HG03066 (cell line): Measurements from ENCODE around the gene GTF2F2.
"Not testable (repeated sequence)": the region's sequence is repeated elsewhere in the genome, so short reads cannot be mapped to it uniquely, and the experiment has no call there.

ENCODE experiments used
- ATAC-seq: cut with Tn5 transposase; IDR thresholded peaks from one replicate; pipeline ENCODE4 v1.9.1; 2021; ENCODE audit warnings: low read depth; ENCODE audit not compliant: unreplicated experiment

Gene GTF2F2

DNA sequence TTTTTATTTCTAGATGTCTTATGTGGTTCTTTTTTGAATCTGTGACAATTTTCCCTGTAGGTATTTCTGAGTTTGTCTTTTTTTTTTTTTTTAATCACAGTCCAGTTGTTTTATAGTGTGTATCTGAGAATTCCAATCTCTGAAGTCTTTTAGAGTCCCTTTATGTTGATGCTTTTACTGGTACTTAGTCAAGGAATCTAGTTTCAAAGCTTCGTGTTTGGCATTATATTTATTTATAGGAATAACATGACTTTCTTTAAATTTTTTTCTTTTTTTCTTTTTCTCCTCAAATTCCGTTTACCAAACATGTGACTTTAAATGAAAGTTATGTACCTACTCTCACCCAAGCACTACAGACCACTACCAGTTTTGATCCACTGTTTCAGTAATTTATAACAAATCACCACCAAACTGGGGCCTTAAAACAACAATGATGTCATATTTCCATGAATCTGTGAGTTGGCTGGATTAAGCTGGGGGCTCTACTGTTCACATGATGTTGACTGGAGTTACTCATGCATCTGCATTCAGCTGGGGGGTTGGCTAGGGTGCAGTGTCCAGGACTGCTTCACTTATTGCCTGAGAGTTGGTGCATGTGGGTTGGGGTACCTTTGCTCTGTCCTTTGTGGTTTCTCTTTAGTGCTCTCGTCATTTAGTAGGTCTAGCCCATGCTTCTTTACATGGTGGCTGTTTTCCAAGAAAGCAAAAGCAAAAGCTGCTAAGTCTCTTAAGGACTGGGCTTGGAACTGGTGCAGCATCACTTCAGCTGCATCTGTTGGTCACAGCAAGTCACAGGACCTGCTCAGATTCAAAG is 58.2 kb downstream of the GTF2F2 start:
- ATAC-seq, result no peak

DNA sequence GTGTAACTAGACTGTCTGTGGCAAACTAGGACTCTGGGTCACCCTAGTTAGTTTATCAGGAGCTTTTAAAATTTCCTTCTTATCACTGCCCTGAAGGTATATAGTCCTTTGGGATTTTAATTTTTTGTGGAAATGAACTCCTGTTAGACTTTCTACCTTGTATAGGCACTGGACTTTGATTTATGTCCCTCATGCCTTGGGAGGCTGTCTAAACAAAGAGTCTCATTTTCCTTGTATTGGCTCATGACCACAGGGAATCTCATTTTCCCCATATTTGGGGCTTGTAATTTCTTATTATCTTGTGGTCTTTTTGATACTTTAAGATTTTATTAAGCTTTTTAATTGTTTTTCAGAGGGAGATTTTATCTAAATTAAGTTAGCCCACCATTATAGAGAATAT is 59.1 kb downstream of the GTF2F2 start:
- ATAC-seq, result no peak

DNA sequence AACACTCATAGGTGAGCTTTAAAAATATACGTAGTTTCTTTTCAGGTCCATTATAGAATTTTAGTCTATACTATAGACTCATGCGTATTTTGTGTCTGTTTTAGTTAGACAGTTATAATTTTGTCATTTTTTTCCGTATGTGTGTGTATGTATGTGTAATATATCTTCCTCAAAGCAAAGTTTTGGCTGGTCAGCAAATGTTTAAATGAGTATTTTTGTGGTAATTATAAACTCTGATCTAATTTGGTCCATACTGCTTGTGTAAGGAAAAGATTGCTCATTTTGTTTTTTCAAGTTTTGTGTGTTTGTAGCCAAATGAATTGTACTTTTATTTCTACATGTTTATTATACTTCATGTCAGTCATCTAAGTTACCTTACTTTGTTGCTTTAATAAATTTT is 60.0 kb downstream of the GTF2F2 start:
- ATAC-seq, result no peak

DNA sequence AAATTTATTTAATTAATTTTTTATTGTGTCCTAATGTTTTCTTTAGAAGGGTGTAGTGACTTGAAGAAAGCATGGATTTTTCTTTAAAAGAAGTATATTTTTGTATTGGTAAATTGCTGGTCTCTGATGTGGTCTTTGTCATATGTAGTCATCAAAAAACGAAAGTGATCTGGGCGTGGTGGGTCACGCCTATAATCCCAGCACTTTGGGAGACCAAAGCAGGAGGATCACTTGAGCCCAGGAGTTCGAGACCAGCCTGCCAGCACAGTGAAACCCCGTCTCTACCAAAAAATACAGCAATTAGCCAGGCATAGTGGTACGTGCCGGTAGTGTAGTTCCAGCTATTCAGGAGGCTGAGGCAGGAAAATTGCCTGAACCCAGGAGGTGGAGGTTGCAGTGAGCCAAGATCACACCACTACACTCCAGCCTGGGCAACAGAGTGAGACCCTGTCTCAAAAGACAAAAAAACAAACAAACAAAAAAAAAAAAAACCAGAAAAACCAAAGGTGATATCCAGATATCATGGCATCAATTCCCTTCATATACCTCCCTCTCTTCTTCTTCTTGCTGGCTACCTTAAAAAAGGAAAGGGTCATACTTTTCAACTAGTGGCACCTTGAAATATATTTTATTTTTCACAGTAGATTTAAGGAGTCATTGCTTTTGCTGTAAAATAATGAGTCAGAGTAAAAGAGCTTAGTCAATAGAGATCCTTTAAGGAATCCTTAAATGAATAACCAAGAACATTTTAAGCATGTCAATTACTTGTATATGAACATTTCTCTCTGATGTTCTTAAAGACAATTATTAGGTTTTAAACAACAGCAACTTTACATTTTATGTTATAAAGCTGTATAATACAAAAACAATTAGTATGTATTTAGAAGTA is 60.6 kb downstream of the GTF2F2 start:
- no peak for ATAC-seq

DNA sequence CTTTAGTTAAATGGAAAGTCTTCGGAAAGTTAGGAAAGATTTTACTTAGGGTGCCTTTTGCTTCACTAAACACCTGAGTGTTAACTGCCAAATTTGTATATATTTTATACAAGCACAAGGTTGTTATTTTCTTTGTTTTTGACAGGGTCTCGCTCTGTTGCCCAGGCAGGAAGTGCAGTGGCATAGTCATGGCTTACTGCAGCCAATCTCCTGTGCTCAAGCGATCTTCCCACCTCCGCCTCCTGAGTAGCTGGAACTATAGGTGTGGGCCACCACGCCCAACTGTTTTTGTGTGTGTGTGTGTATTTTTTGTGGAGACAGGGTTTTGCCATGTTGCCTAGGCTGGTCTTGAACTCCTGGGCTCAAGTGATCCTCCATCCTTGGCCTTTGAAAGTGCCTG is 64.4 kb downstream of the GTF2F2 start:
- no peak for ATAC-seq

DNA sequence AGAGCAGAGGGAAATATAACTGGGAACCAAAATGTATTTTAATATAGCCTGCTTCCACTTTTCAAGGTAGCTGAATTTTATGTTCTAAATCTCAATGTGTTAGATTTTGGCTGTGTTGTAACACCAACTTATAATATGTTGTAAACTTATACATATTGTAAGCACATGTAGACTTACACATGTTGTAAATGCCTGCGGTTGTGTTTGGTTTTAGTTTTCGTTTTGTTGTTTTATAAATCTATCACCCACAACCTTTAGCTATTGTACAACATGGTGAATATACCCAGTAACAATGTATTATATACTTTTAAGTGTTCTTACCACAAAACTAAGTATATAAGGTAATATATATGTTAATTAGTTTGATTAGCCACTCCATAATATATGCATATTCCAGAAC is 65.0 kb downstream of the GTF2F2 start:
- ATAC-seq, result no peak

DNA sequence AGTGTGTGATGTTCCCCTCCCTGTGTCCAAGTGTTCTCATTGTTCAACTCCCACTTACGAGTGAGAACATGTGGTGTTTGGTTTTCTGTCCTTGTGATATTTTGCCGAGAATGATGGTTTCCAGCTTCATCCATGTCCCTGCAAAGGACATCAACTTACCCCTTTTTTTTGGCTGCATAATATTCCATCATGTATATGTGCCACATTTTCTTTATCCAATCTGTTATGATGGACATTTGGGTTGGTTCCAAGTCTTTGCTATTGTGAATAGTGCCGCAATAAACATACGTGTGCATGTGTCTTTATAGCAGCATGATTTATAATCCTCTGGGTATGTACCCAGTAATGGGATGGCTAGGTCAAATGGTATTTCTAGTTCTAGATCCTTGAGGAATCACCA is 68.8 kb downstream of the GTF2F2 start:
- not testable (repeated sequence) for ATAC-seq

DNA sequence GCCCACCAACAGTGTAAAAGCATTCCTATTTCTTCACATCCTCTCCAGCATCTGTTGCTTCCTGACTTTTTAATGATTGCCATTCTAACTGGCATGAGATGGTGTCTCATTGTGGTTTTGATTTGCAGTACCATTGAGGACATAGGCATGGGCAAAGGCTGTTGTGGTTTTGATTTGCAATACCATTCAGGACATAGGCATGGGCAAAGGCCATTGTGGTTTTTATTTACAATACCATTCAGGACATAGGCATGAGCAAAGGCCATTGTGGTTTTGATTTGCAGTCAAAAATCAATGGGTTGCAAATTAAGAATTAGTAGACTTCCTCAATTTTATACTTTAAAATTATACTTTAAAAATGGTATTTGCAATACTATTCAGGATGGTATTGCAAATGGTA is 69.2 kb downstream of the GTF2F2 start:
- ATAC-seq, result not testable (repeated sequence)

DNA sequence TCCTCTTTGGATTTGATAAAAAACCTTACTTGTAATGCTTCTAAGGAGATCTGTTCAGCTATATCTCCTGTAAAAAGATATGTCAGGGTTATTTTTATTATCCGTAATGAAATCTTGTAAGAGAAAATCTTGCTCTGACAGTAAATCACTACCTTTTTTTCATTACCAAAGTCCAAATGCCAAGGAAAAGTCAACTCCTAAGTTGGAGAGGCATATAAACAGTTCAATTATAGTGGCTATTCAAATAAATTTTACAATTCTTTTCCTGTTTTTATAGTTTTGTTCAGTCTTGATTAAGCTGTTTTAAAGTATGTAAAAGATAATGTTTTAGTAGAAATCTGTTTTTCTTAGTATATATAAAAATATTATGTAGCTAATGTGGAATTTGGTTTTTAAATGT is 71.6 kb downstream of the GTF2F2 start:
- no peak for ATAC-seq

DNA sequence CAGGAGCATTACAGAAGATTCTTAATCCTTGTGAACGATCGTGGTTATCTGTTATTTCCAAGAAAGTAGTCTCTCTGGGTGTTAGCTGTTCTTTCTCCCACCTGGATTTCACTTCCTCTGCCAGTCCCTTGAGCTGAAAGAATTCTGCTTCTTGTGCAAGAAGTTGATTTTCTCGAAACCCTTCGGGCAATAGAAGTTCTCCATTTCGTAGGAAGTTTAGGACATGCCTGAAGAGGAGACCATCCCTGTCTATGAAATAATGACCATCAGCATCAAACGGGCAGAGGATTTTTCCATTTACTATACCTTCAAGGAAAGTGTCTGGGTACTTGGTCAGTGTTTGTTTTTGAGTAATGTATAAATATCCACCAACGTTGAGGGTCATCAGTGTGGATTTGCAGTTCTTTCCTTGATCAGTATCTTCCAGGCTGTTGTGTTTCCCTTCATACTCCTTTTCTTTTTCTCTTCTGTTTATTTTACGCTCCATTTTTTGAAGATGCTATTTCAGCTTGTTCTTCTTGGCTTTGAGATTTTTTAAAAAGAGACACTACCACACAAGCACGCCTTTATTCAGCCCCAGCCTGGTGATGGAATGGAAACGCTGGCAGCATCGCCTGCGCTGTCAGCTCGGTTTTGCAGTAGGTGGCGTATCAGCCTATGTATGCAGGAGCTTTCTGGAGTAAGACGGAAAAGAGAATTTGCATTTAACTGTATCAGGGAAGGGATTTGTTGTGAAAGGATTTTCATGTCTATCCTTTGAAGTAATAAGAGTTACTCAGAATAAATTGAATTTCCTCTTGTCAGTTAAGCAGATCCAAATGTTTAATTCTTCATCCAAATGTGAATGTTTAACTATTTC is 74.0 kb downstream of the GTF2F2 start:
- ATAC-seq, result no peak

DNA sequence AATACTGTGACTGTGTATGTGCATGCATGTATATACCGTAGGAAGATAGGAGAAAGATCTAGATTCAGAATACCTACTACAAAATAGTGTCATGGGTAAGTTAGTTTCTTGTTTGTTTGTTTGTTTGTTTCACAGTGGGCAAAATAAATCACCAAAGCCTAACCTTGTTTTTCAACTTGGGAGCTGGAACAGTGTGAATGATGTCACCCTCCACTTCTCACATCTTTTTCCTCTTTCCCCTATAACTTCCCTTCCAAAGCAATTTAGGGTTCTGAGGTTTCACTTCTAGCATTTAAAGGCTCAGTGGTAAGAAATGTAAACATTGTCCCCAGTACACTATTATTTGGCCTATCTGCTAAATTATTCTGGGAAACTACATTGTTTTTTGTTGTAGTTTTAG is 75.1 kb downstream of the GTF2F2 start:
- no peak for ATAC-seq

DNA sequence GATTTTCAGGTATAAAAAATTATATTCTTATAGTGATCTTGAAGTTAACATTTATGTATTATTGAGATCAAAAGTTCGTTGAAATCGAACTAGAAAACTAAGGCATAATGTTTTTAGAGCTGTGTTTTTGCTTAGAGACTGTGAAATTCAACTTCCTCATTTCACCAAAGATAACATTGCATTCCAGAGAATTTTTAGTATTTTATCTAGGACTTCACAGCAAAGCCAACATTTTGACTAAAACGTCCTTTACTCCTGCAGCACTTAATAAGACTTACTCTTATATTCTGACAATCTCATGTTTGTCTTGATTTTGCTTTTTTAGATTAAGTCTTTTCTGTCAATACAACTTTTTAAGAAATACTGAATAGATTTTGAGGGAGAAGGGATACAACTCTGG is 75.8 kb downstream of the GTF2F2 start:
- ATAC-seq, result no peak

DNA sequence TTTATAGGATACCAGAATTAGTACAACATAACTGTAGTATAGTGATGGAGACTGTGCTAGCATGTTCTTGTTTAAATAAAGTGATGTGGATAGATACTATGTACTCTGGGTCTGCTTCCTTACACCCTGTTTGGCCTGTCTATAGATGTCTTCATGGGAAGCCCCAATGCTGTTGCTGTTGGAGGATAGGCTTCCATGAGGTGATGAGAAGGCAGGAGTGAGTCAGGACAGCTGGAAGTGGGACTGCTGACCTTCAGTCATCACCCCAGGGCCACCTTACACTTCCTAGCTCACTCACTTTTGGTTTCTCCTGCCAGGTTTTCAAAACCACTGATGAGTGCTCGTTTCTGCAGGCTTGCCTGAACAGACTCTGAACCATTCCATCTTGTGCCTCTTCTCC is 76.3 kb downstream of the GTF2F2 start:
- ATAC-seq, result no peak

DNA sequence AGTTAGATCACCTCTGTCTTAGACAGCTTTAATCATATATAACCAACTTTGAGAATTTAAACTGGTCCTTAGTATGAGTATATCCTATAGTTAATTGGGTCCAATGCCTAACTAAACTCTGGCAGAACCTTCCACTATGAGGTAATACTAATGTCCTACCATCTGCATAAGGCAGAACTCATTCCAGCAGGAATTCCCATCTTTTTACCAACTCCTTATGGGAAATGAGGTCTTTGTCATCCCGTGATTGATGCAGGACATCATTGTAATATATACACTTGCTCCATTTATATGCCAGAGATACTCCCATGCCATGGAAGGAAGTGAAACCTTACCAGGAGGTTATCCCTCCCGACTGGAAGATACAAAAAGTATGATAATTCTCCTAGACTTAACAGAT is 77.7 kb downstream of the GTF2F2 start:
- no peak for ATAC-seq

DNA sequence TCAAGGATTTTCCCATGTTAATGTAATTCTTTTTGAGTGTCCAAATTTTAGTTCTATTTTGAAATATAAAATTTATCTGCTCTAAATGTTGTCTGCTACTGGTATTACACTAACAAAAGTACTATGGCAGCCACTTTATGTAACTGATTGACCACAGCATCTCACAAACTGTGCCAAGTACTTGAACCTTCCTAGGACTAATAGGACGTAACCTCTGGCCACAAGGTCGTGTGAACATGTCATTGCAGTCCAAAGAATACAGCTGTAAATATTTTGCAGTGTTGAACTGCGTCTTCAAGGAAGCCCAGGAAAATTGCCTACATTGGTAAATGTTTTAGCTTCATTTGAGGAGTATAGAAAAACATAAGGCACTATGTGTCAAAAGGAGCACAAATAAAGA is 78.6 kb downstream of the GTF2F2 start:
- ATAC-seq, result no peak

DNA sequence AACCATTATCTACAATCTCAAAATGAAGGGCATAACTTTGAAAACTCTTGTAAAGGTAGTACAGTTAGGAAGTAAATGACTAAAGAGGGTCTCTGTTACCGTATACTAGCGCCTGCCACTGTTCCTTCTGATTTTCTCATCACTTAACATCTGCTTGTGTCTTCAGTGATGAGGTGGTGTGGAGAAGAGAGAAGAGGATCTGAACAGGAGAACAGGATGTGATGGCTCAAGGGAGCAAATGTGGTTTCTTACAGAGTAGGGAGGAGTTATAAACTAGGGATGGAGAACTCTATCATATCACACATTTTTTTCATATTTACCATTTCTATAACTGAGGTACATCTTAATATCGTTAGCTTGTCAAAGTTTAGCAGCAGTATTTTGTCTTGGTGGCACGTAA is 79.4 kb downstream of the GTF2F2 start:
- ATAC-seq, result no peak

DNA sequence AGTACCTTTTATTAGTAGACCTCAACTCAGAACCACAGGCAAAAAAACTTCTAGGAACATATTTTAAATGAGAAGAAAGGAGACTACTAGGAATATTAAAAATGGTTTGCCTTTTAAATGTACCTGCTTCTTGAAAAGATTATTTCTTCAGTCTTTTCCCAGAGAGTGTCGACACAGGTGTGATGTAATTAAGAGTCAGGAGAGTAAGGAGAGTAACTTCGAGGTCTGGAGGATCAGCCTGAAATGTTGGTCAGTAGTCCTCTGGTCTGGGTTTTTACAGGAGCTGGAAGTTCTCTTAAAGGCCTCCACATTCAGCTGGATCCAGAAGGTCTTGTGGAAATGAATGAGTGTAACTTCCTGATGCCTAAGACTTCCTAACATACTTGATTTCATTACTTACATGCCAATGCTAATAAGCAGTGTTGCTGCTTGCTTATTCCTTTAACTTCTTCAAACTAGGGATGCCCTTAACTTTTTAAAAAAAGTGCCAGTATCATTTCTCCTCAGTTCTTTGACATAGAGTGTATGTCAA is 80.5 kb downstream of the GTF2F2 start, which contains the start of gene KCTD4:
TSS of gene KCTD4 (minus strand) at position 345 of the 532 bp plus-strand sequence. CDS start 6,478 bp downstream, outside the sequence.
- no peak for ATAC-seq

DNA sequence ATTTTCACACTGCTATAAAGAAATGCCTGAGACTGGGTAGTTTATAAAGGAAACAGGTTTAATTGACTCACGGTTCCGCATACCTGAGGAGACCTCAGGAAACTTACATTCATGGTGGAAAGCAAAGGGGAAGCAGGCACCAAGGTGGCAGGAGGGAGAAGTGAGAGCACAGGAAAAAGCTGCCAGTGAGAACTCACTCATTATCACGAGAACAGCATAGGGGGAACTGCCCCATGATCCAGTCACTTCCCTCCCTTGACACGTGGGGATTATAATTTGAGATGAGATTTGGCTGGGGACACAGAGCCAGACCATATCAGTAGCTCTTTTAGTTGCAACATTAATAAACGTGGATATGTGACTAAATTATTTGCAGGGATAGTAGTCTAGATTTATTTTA is 84.8 kb downstream of the GTF2F2 start:
- ATAC-seq, result no peak

DNA sequence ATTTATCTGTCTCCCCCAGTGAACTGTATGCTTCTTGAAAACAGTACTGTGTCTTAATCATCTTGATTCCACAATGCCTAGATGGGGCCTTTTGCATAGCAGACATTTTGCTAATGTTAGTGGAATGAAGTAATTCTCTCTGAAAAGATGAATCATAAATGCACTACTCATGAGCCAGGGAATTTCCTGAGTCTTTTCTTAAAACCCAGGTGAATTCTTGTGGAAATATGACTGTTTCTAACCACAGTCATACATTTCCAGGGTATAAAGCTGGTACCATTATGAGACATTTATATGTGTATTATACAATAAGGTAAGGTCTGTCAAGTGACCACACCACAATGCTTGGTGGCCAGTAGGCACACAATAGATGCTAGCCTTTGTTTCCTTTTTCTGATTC is 86.0 kb downstream of the GTF2F2 start:
- ATAC-seq, result no peak

DNA sequence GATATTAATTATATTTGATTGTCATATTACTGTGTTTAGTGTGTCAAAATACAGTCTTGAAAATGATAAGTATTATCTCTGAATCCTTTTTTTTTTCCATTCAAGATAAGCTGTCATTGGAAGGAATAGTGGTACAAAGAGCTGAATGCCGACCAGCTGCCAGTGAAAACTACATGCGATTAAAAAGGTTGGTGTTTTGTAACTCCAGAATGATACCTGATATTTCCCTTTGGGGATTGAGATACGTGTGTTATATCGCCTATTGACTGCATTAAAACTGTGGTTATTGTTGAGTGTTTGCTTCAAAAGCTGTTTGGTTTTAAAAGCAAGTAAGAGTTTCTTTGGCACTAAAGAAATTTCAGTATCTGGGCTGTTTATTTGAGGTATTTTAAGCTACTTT is 87.0 kb downstream of the GTF2F2 start:
- ATAC-seq, result no peak

DNA sequence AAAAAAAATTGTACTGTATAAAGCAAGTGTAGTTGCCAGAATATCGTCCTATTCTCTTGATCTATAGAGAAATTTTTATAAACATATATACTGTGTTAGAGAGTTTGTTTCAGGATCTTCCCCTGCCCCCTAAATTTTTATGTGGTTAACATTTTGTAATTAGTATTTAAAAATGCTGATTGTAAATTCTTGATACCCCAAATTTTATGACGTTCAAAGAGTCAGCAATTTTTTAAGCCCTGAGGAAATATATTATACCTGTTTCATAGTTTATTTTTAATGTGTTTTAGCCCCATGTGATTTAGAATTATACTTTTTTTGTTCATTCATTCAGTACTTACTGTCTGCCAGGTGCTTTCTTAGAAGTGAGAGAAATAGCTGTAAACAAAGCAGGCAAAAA is 87.8 kb downstream of the GTF2F2 start:
- ATAC-seq, result no peak
